Measurements from ENCODE around the gene SNAPC4.

The SNAPC4 gene

GRCh38 chr9:136373300-136374182 lies 26.4 kb downstream of the SNAPC4 start, which contains the start of gene CARD9:
Gene CARD9, minus strand, starts transcription at chr9:136373669. Its CDS starts 1,591 bp downstream, at chr9:136372078.
- DNase-seq (ENCODE audit: low read depth in 2 of 3, low spot score in 1 of 3), result no peak

- no peak for DNase-seq (ENCODE audit: low read depth in 2 of 3, low spot score in 1 of 3)
These were observed 27.2 kb downstream of the SNAPC4 start for GRCh38 chr9:136372561-136373299.

- DNase-seq (ENCODE audit: low read depth in 2 of 3, low spot score in 1 of 3), result no peak
These were observed 28.0 kb downstream of the SNAPC4 start for GRCh38 chr9:136372006-136372405.

GRCh38 chr9:136371533-136371880 lies 28.5 kb downstream of the SNAPC4 start:
- no peak for DNase-seq (ENCODE audit: low read depth in 2 of 3, low spot score in 1 of 3)

GRCh38 chr9:136370687-136371532 lies 29.1 kb downstream of the SNAPC4 start:
- no peak for DNase-seq (ENCODE audit: low read depth in 2 of 3, low spot score in 1 of 3)

GRCh38 chr9:136370037-136370436 lies 29.9 kb downstream of the SNAPC4 start:
- no peak for DNase-seq (ENCODE audit: low read depth in 2 of 3, low spot score in 1 of 3)

GRCh38 chr9:136368190-136368589 lies 31.8 kb downstream of the SNAPC4 start:
- no peak for DNase-seq (ENCODE audit: low read depth in 2 of 3, low spot score in 1 of 3)

- no peak for DNase-seq (ENCODE audit: low read depth in 2 of 3, low spot score in 1 of 3)
These were observed 32.4 kb downstream of the SNAPC4 start for GRCh38 chr9:136367296-136368145.

GRCh38 chr9:136366826-136367225 lies 33.1 kb downstream of the SNAPC4 start:
- no peak for DNase-seq (ENCODE audit: low read depth in 2 of 3, low spot score in 1 of 3)

- DNase-seq (ENCODE audit: low read depth in 2 of 3, low spot score in 1 of 3), result no peak
These were observed 34.2 kb downstream of the SNAPC4 start for GRCh38 chr9:136365775-136366222.

GRCh38 chr9:136364942-136365774 lies 34.8 kb downstream of the SNAPC4 start:
- no peak for DNase-seq (ENCODE audit: low read depth in 2 of 3, low spot score in 1 of 3)

GRCh38 chr9:136363949-136364748 lies 35.8 kb downstream of the SNAPC4 start:
- no peak for DNase-seq (ENCODE audit: low read depth in 2 of 3, low spot score in 1 of 3)

- peak; percentile 94 to 98 (median 97) for DNase-seq (ENCODE audit: low read depth in 2 of 3, low spot score in 1 of 3)
These were observed 36.6 kb downstream of the SNAPC4 start, which contains the start of gene DNLZ for GRCh38 chr9:136363106-136363948. Gene DNLZ, minus strand, starts transcription at chr9:136363744. Its CDS starts 30 bp downstream, at chr9:136363714.

- no peak for DNase-seq (ENCODE audit: low read depth in 2 of 3, low spot score in 1 of 3)
These were observed 37.6 kb downstream of the SNAPC4 start for GRCh38 chr9:136362450-136362784.

GRCh38 chr9:136361754-136362449 lies 38.1 kb downstream of the SNAPC4 start:
- DNase-seq (ENCODE audit: low read depth in 2 of 3, low spot score in 1 of 3), result no peak

- DNase-seq (ENCODE audit: low read depth in 2 of 3, low spot score in 1 of 3), result no peak
These were observed 38.8 kb downstream of the SNAPC4 start for GRCh38 chr9:136361047-136361753.

Data from stimulated activated CD4-positive, alpha-beta T cell treated with anti-CD3 and anti-CD28 coated beads, Interleukin-12 subunit alpha, Interleukin-12 subunit beta, amount 100 ng/mL, for 48 hours (primary cell).